ACHN (cell line): ENCODE results near the gene PCDHB8.
"Not testable (repeated sequence)": the region's sequence is repeated elsewhere in the genome, so short reads cannot be mapped to it uniquely, and the experiment has no call there.

Source experiments
- DNase-seq: peaks from one replicate; pipeline ENCODE4 v3.0.0-alpha.2; 2015
- in situ Hi-C: cut with HindIII; loops from 2 replicates; pipeline ENCODE4 v1.10.0; 2017; ENCODE audit warnings: low sequenced_read_pairs, low pct_ligation_motif_present, low pct_unique_long_range_greater_than_20kb

PCDHB8 gene

GRCh38 chr5:141177577-141178191, at the start of gene PCDHB8:
Gene PCDHB8 (plus strand): TSS chr5:141177790. CDS start chr5:141178035, 245 bp downstream.
- in situ Hi-C loops = not testable (repeated sequence)

GRCh38 chr5:141135030-141135717, 42.4 kb upstream of the PCDHB8 start, which contains the start of gene PCDHB5:
Gene PCDHB5 (plus strand): TSS chr5:141135206. CDS start chr5:141135435, 229 bp downstream.
- in situ Hi-C loops = no loop called here
- peak; percentile 5 for DNase-seq

More at GRCh38 chr5:141177577-141178191, at the start of gene PCDHB8:
- peak; percentile 45 for DNase-seq

- in situ Hi-C loops = no loop called here
Observed at GRCh38 chr5:141135718-141136266, 41.8 kb upstream of the PCDHB8 start.

GRCh38 chr5:141137346-141137745, 40.2 kb upstream of the PCDHB8 start:
- in situ Hi-C loops = not testable (repeated sequence)

More at GRCh38 chr5:141135718-141136266, 41.8 kb upstream of the PCDHB8 start:
- no peak for DNase-seq

GRCh38 chr5:141149812-141150211, 27.8 kb upstream of the PCDHB8 start, which contains the start of gene PCDHB6:
Gene PCDHB6 (plus strand): TSS chr5:141150057. CDS start chr5:141150258, 201 bp downstream.
- in situ Hi-C loops = no loop called here
- no peak for DNase-seq

More at GRCh38 chr5:141137346-141137745, 40.2 kb upstream of the PCDHB8 start:
- DNase-seq = not testable (repeated sequence)

GRCh38 chr5:141150224-141150992, 27.2 kb upstream of the PCDHB8 start:
- in situ Hi-C loops = no loop called here
- DNase-seq = no peak

- in situ Hi-C loops = no loop called here
- DNase-seq = no peak
Observed at GRCh38 chr5:141150993-141151325, 26.6 kb upstream of the PCDHB8 start.

- in situ Hi-C loops, DNase-seq: not testable (repeated sequence)
Observed at GRCh38 chr5:141151632-141152031, 26.0 kb upstream of the PCDHB8 start.

GRCh38 chr5:141152096-141152495, 25.5 kb upstream of the PCDHB8 start:
- in situ Hi-C loops, DNase-seq: not testable (repeated sequence)

- DNase-seq = no peak
- in situ Hi-C loops = no loop called here
Observed at GRCh38 chr5:141155540-141156374, 21.8 kb upstream of the PCDHB8 start.

GRCh38 chr5:141157356-141157755, 20.2 kb upstream of the PCDHB8 start:
- in situ Hi-C loops = not testable (repeated sequence)

GRCh38 chr5:141157901-141158300, 19.7 kb upstream of the PCDHB8 start:
- in situ Hi-C loops, DNase-seq: not testable (repeated sequence)

More at GRCh38 chr5:141157356-141157755, 20.2 kb upstream of the PCDHB8 start:
- DNase-seq = not testable (repeated sequence)

GRCh38 chr5:141172381-141173204, 5.0 kb upstream of the PCDHB8 start, which contains the start of gene PCDHB7:
Gene PCDHB7 (plus strand): TSS chr5:141172644. CDS start chr5:141172836, 192 bp downstream.
- DNase-seq = peak; percentile 44
- in situ Hi-C loops = no loop called here

GRCh38 chr5:141174291-141175104, 3.1 kb upstream of the PCDHB8 start:
- in situ Hi-C loops, DNase-seq: not testable (repeated sequence)

GRCh38 chr5:141175933-141176332, 1.7 kb upstream of the PCDHB8 start:
- DNase-seq = no peak
- in situ Hi-C loops = no loop called here

- in situ Hi-C loops, DNase-seq: not testable (repeated sequence)
Observed at GRCh38 chr5:141179371-141179770, 1.8 kb downstream of the PCDHB8 start.
